Measurements from ENCODE around the gene PLCG1. TPM values are rescaled to one million over a fixed set of nuclear protein-coding genes. Genes with fewer than 3 reads are reported as not detected.

PLCG1 gene
- total RNA-seq, 1 donor from 2014 or later, result 320 TPM

DNA sequence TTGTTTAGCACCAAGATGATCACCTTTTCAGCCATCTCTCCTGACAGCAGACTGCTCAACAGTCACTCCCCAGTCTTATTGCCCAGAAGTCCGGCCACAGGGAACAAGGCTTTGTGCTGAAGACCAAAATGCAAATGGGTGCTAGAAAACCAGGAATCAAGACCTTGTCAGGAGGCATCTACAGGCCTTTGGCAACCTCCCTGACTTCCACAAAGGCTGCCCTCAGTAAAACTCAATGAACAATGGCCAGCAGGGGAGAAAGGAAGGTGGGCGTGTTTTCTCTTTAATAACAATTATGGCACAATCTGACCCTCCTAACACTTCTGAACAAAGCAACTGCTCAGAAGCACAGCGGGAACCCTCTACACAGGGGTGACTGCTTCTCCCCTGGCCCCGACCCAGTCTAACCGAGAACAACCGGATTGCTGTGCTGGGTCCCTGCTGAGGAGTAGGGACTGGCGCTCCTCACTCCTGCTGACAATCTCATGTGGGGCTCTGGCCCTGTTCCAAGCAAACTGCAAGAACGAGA lies 41.6 kb downstream of the PLCG1 start:
- no peak for DNase-seq (ENCODE audit: low read depth, low spot score)
- peak overlapping the region; percentile 80 for H3K27ac Mint-ChIP-seq (ENCODE audit: unreplicated experiment)
- peak overlapping the region; percentile 56 for H3K4me3 Mint-ChIP-seq
- TF ChIP-seq, protein P1, sequence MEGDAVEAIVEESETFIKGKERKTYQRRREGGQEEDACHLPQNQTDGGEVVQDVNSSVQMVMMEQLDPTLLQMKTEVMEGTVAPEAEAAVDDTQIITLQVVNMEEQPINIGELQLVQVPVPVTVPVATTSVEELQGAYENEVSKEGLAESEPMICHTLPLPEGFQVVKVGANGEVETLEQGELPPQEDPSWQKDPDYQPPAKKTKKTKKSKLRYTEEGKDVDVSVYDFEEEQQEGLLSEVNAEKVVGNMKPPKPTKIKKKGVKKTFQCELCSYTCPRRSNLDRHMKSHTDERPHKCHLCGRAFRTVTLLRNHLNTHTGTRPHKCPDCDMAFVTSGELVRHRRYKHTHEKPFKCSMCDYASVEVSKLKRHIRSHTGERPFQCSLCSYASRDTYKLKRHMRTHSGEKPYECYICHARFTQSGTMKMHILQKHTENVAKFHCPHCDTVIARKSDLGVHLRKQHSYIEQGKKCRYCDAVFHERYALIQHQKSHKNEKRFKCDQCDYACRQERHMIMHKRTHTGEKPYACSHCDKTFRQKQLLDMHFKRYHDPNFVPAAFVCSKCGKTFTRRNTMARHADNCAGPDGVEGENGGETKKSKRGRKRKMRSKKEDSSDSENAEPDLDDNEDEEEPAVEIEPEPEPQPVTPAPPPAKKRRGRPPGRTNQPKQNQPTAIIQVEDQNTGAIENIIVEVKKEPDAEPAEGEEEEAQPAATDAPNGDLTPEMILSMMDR (conservative IDR thresholded peaks at IDR 0.05), result no peak
- peaks cover 27% of the 10 kb centered on the region for H3K4me1 Mint-ChIP-seq
- H3K27me3 Mint-ChIP-seq (ENCODE audit: low read depth), result peaks cover 2% of the 10 kb centered on the region
- no peaks in the 10 kb centered on the region for H3K9me3 Mint-ChIP-seq
- peaks cover 37% of the 10 kb centered on the region for H3K36me3 Mint-ChIP-seq (ENCODE audit: low read depth)

DNA sequence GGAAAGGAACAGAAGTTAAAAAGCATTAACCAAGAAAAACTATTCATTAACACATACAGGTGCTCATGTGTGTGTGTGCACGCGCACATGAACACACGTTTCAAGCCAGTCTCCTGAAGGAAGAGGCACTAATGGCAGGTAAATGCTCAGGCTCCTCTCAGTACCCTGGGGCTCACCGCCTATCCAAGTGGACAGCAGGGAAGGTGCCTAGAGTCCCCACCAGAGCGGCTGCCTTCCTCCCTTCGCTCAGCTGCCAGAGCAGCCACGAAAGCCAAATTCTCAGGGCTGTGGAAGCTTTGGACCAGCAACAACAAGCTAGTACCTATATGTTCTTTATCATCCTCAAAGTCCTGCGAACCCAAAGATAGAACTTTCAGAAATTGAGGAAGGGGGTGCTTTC lies 42.6 kb downstream of the PLCG1 start:
- Mint-ChIP-seq H3K9me3 (no peaks in the 10 kb centered on the region), H3K36me3 (ENCODE audit: low read depth) (peaks cover 34% of the 10 kb centered on the region), H3K4me3 (no peak overlapping the region), H3K27me3 (ENCODE audit: low read depth) (peaks cover 2% of the 10 kb centered on the region), H3K4me1 (peaks cover 20% of the 10 kb centered on the region), H3K27ac (ENCODE audit: unreplicated experiment) (no peak overlapping the region)
- no peak for DNase-seq (ENCODE audit: low read depth, low spot score)
- TF ChIP-seq, protein P1 (conservative IDR thresholded peaks at IDR 0.05), result no peak

DNA sequence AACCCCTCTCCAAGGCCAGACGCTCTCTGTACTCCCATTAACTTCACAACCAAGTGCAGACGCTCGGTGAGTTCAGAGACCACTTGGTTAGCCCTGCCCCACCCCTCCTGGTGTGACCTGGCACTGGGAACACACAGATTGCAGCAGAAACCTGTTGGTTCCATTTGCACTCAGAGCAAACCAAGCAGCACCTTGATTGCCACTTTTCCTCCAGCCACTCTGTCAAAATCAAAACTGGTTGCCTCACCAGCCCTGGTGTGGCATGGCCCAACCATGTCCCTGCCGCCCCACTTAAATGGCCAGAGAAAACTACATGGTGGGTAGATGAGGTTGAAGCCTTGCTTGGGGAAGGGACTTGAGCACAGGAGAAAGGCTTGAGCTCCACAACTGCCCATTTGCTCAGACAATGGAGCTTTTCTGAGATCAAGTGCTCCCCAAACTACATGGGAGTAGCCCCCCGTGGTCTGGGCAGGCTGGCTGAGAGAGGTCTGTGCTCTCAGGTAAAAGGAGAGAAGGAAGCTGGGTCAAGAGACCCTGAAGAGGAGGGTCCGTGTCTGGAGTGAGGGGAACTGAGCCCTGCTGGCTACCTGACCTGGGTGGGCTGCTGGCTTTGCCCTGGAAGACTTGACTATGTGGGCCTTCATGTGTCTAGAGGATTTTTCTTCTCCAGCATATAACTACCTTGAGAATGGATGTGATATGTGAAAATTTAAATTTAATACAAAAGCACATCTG lies 43.4 kb downstream of the PLCG1 start:
- Mint-ChIP-seq H3K27ac (ENCODE audit: unreplicated experiment) (no peak overlapping the region), H3K36me3 (ENCODE audit: low read depth) (peaks cover 34% of the 10 kb centered on the region), H3K4me3 (peak overlapping the region; percentile 24), H3K9me3 (no peaks in the 10 kb centered on the region), H3K27me3 (ENCODE audit: low read depth) (peaks cover 2% of the 10 kb centered on the region), H3K4me1 (peaks cover 20% of the 10 kb centered on the region)
- DNase-seq (ENCODE audit: low read depth, low spot score), result no peak
- TF ChIP-seq, protein P1 (conservative IDR thresholded peaks at IDR 0.05), result no peak

DNA sequence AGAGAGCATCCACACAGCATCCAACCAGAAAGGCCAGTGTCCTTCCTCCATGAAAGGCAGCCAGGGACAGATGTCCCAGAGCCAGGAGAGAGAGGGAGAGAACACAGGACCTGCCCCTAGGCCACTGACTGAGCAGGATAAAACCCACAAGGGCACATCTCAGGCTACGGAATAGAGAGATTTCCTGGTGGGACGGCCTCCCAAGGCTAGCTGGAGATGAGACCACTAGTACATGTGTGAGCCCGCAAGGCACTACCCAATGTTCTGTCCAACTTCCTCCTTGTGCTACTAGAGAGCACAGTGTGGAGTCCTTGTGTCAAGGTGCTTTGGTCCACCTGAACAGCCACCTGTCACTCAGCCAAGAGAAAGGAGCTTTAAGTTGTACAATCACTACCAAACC lies 44.2 kb downstream of the PLCG1 start:
- TF ChIP-seq, protein P1 (conservative IDR thresholded peaks at IDR 0.05), result no peak
- Mint-ChIP-seq H3K36me3 (ENCODE audit: low read depth) (peaks cover 30% of the 10 kb centered on the region), H3K4me3 (no peak overlapping the region), H3K27ac (ENCODE audit: unreplicated experiment) (no peak overlapping the region), H3K4me1 (peaks cover 20% of the 10 kb centered on the region), H3K27me3 (ENCODE audit: low read depth) (peaks cover 2% of the 10 kb centered on the region), H3K9me3 (no peaks in the 10 kb centered on the region)
- no peak for DNase-seq (ENCODE audit: low read depth, low spot score)

DNA sequence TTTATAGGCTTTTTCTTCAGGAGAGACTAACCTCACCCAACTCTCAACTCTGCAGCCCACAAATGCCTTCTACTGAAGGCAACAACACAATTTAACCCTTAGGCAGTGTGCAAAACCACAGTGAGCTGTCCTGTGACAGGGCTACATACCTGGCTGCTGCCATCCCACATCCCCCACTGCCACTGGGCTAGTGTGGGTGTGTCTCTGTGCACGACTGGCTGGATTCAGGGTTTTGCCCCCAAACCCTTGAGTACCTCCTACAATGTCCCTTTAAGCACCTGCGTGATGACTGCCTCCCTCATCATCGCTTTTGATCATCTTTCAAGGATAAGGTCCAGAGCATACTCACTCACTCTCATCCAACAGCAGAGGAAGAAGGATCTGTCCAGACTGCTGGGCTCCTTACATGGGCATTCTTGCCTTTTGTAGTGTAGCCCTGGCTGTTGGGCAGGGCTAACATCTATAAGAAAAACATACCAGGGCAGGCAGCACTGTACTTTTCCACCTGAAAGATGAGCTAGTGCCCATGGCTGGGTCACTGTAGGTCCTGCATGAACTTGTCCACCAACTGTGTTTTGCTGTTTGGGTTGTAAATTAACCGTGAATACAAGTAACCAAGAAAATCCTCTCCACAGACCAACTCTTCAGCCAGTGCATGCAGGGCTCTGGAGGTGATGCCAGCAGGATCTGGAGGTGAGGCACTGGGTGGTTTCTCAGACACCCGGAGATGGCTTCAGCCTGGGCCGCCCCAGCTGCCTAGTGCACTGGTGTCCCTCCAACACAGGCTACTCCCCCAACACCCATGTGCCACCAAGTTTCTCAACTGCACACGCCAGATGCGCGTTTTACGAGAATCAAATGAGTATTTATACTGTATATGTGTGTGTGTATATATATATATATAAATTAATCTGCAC lies 45.2 kb downstream of the PLCG1 start:
- peaks cover 19% of the 10 kb centered on the region for H3K4me1 Mint-ChIP-seq
- no peak for DNase-seq (ENCODE audit: low read depth, low spot score)
- TF ChIP-seq, protein P1 (conservative IDR thresholded peaks at IDR 0.05), result no peak
- peaks cover 2% of the 10 kb centered on the region for H3K27me3 Mint-ChIP-seq (ENCODE audit: low read depth)
- peaks cover 34% of the 10 kb centered on the region for H3K36me3 Mint-ChIP-seq (ENCODE audit: low read depth)
- H3K27ac Mint-ChIP-seq (ENCODE audit: unreplicated experiment), result peak overlapping the region; percentile 83
- H3K9me3 Mint-ChIP-seq, result no peaks in the 10 kb centered on the region
- H3K4me3 Mint-ChIP-seq, result peak overlapping the region; percentile 31
